Measurements from ENCODE around the gene NKAIN2. TPM values are rescaled to one million over a fixed set of nuclear protein-coding genes. Genes with fewer than 3 reads are reported as not detected.

Gene NKAIN2
- not detected in 5 replicates for total RNA-seq (2022; extraction: Qiagen RNA extraction)

DNA sequence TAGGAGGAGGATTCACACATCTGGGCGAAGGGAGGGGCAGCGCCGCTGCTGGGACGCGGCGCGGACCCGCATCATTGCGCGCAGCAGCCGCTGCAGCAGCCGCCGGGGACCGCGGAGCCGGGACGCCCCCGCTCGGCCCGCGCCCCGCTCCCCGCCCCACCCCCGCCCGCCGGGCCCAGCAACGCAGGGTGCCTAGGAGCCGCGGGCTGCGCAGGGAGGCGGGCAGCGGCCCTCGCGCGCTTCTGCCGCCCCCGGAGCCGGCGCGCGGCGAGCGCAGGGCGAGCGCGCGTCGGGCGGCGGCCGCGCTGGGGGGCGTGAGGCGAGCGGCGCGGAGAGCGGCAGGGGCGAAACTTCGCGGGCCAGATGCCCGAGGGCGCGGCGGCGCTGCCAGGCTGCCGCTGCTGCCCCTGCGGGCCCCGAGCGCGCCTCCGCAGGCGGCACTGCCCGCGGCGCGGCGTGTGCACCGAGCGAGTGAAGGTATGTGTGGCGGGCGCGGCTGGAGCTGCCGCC lies at the start of gene NKAIN2:
NKAIN2 (plus strand) TSS at position 362 of the 510 bp plus-strand sequence.

Other genes with a start within 250 kb of the NKAIN2 start
- gene TRDN, start 166.9 kb upstream of the NKAIN2 start, total RNA-seq (2022; extraction: Qiagen RNA extraction) = not detected in 5 replicates

Data from A549 treated with dexamethasone at 1 μM for 4 hours (cell line).